ENCODE data around the gene PCF11. TPM values are rescaled to one million over a fixed set of nuclear protein-coding genes. Genes with fewer than 3 reads are reported as not detected.

The PCF11 gene
- total RNA-seq, 1 donor, result 167 TPM

Other genes with a start within 250 kb of the PCF11 start
- 104 TPM for gene RAB30, start 85.2 kb upstream of the PCF11 start, total RNA-seq
- 5.8 TPM for gene ANKRD42, start 36.6 kb downstream of the PCF11 start, total RNA-seq
- gene CCDC90B, start 129.2 kb downstream of the PCF11 start, total RNA-seq, result 44.6 TPM

Data from mononuclear cell (primary cell).